Measurements from ENCODE around the gene JAK1. TPM values are rescaled to one million over a fixed set of nuclear protein-coding genes. Genes with fewer than 3 reads are reported as not detected.

Gene JAK1
- total RNA-seq, 1 donor from 2014 or later, result 110 TPM

DNA sequence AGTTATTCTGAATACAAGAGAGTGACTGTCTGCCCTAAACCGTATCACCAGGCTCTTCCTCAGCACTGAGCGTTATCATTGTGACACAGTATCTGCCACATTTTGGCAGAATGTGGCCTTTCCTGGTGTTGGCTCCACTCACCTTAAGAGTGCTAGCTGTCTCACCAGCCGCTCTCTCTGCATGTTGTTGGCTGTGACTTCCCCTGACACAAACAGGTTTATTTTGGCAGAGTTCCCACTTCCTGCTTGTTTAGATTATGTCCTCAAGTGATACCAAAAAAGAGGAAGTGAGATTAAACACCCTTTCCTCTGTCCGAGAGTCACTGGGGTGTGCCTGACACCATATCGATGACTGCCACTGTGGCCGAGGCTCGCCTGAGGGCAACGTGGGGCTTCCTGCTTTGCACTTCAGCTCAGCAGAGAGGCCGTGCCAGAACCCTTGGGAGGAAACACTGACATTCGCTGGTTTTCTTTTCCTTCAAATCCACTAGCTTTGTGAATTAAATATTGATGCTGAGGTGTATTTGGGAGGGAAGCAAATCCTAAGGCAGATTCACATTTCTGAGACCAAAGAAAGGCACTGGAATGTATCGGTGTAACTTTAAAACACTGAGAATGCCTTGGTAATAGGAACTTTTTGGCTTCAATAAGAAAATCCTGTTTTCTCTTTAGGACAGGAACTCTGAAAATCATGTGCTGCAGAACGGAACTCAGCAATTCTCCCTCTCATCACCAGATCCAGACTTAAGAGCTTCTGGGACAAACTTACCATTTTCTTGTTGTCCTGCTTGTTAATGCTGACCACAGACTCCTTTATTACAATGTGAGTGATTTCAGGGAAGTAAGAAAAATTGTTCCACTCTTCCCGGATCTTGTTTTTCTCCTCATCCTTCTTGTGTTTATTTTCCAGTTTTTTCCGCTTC is 102.1 kb downstream of the JAK1 start:
- no peak for DNase-seq (ENCODE audit: low read depth)
- TF ChIP-seq, protein P1, sequence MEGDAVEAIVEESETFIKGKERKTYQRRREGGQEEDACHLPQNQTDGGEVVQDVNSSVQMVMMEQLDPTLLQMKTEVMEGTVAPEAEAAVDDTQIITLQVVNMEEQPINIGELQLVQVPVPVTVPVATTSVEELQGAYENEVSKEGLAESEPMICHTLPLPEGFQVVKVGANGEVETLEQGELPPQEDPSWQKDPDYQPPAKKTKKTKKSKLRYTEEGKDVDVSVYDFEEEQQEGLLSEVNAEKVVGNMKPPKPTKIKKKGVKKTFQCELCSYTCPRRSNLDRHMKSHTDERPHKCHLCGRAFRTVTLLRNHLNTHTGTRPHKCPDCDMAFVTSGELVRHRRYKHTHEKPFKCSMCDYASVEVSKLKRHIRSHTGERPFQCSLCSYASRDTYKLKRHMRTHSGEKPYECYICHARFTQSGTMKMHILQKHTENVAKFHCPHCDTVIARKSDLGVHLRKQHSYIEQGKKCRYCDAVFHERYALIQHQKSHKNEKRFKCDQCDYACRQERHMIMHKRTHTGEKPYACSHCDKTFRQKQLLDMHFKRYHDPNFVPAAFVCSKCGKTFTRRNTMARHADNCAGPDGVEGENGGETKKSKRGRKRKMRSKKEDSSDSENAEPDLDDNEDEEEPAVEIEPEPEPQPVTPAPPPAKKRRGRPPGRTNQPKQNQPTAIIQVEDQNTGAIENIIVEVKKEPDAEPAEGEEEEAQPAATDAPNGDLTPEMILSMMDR (conservative IDR thresholded peaks at IDR 0.05; ENCODE audit: low read depth, low read length), result no peak
- no peak overlapping the region for H3K4me3 ChIP-seq (ENCODE audit: low read depth, low read length)

GRCh38 chr1:64861611-64862010 is 104.7 kb downstream of the JAK1 start:
- no peak for DNase-seq (ENCODE audit: low read depth)
- TF ChIP-seq, protein P1 (conservative IDR thresholded peaks at IDR 0.05; ENCODE audit: low read depth, low read length), result peak; percentile 45
- no peak overlapping the region for H3K4me3 ChIP-seq (ENCODE audit: low read depth, low read length)

- TF ChIP-seq, protein P1 (conservative IDR thresholded peaks at IDR 0.05; ENCODE audit: low read depth, low read length), result no peak
- no peak overlapping the region for H3K4me3 ChIP-seq (ENCODE audit: low read depth, low read length)
- DNase-seq (ENCODE audit: low read depth), result no peak
Observed at GRCh38 chr1:64857347-64857746, 109.0 kb downstream of the JAK1 start.

GRCh38 chr1:64856553-64856952 is 109.8 kb downstream of the JAK1 start:
- TF ChIP-seq, protein P1 (conservative IDR thresholded peaks at IDR 0.05; ENCODE audit: low read depth, low read length), result no peak
- DNase-seq (ENCODE audit: low read depth), result no peak
- no peak overlapping the region for H3K4me3 ChIP-seq (ENCODE audit: low read depth, low read length)

- DNase-seq (ENCODE audit: low read depth), result no peak
- no peak overlapping the region for H3K4me3 ChIP-seq (ENCODE audit: low read depth, low read length)
- TF ChIP-seq, protein P1 (conservative IDR thresholded peaks at IDR 0.05; ENCODE audit: low read depth, low read length), result no peak
Observed at GRCh38 chr1:64855557-64855956, 110.8 kb downstream of the JAK1 start.

GRCh38 chr1:64854674-64855073 is 111.7 kb downstream of the JAK1 start:
- TF ChIP-seq, protein P1 (conservative IDR thresholded peaks at IDR 0.05; ENCODE audit: low read depth, low read length), result no peak
- H3K4me3 ChIP-seq (ENCODE audit: low read depth, low read length), result no peak overlapping the region
- no peak for DNase-seq (ENCODE audit: low read depth)

DNA sequence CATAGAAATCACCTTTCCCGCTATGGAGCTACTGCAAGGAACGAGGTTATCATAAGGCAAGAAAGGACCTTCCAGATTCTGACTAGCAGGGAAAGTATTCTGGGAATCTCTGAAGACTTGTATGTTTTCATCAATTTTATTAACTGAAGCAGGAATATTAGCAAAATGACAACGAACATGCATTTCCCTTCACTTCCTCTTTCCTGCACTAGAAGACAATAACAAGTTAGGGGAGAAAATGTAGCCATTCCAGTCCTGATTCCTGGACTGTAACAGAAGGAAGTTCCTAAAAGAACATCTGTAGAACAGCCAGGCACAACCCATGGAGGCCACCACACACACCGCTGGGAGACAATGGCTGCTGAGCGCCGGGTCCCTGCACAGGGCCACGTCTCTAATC is 114.7 kb downstream of the JAK1 start:
- DNase-seq (ENCODE audit: low read depth), result no peak
- TF ChIP-seq, protein P1 (conservative IDR thresholded peaks at IDR 0.05; ENCODE audit: low read depth, low read length), result no peak
- H3K4me3 ChIP-seq (ENCODE audit: low read depth, low read length), result no peak overlapping the region

Measured in epithelial cell of proximal tubule (primary cell).